GM19468 (cell line): ENCODE data around the gene PRRC2A.

Experiments
- ATAC-seq: cut with Tn5 transposase; IDR thresholded peaks from one replicate; pipeline ENCODE4 v1.9.1; 2021; ENCODE audit warnings: mild to moderate bottlenecking, moderate library complexity, moderate number of reproducible peaks; ENCODE audit not compliant: unreplicated experiment; ENCODE audit errors: extremely low read depth

PRRC2A gene

GRCh38 chr6:31663961-31664789, 43.7 kb downstream of the PRRC2A start:
- ATAC-seq: no peak

- no peak for ATAC-seq
Observed at GRCh38 chr6:31664790-31665500, 44.4 kb downstream of the PRRC2A start, which contains the start of gene GPANK1. TSS of gene GPANK1 (minus strand) at chr6:31664997. CDS start at chr6:31664478, 519 bp downstream.

DNA sequence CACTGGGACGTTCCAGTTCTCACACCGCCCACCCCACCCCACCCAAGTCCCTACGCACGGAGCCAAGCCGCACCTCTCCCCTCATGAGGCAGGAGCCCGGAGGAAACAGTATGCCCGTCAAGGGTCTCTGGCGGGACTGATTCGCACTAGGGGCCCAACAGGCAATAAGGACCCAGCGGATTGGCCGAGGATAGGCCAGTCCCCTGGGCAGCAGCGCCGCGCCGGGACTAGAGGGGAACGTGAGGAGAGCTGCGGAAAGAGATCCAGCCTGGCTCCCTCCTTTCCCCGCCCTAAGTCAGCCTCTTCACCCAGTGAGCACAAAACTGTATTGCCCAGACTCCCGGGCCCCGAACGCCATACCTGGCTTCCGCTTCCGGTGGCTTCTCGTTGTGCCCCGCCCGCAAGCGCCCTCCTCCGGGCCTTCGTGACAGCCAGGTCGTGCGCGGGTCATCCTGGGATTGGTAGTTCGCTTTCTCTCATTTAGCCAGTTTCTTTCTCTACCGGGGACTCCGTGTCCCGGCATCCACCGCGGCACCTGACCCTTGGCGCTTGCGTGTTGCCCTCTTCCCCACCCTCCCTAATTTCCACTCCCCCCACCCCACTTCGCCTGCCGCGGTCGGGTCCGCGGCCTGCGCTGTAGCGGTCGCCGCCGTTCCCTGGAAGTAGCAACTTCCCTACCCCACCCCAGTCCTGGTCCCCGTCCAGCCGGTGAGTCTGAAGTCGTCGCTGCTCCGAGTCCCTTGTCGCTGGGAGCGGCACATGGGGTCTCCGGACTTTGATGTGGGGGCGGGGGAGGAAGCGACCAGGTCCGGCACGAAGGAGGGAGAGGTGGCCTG, 45.2 kb downstream of the PRRC2A start, which contains the start of gene CSNK2B:
Gene CSNK2B (plus strand): TSS at position 580 of the 836 bp plus-strand sequence. CDS start 752 bp downstream, outside the sequence.
- ATAC-seq: peak; percentile 78

DNA sequence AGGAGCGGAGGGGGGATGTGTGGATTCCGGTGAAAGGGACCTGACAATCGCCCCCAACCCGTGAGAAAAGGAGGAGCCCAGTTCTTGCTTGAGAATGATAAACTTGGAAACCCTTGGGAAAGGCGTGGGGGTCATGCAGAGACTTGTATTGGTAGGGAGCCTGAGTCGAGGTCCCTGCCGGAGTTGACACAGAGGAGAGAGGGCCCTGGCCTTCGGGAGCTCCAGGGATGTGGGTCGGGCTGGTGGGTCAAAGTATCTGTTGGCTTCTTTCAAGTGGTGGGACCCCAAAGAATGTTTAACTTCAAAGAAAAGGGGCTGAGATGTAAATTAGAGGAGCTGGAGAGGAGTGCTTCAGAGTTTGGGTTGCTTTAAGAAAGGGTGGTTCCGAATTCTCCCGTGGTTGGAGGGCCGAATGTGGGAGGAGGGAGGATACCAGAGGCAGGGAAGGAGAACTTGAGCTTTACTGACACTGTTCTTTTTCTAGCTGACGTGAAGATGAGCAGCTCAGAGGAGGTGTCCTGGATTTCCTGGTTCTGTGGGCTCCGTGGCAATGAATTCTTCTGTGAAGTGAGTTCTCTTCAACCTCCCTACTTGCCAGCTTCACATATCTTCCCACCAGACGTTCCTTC, 45.9 kb downstream of the PRRC2A start:
- ATAC-seq: no peak

GRCh38 chr6:31669676-31670075, 49.2 kb downstream of the PRRC2A start, which contains the start of gene LY6G5B:
TSS of gene LY6G5B (plus strand) at chr6:31669976. CDS start at chr6:31670951, 975 bp downstream.
- no peak for ATAC-seq

DNA sequence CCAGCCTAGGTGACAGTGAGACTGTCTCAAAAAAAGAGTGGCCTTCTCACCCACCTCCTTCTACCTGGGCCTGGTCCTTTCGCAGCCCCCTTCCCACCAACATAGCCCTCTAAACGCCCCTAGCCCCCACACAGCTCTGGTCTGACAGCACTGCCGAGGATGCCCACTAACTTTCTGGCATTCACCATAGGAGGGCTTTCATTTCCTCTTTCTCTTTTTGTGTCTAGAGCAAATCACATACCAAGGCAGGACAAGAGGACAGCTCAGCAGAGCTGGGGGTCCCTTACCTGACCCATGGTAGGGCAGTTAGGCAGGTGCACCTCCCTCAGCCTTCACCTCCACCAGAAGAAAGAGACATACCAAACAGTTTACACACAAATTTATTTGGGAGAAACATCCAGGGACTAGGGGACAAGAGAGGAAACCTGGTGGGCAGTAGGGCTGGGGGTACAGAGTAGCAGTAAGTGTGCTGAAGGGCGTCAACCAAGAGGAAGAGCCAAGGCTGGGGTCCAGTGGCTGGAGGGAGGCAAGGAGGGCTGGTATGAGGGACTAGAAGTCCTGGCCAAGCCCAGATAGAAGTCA, 55.9 kb downstream of the PRRC2A start:
- ATAC-seq: no peak

DNA sequence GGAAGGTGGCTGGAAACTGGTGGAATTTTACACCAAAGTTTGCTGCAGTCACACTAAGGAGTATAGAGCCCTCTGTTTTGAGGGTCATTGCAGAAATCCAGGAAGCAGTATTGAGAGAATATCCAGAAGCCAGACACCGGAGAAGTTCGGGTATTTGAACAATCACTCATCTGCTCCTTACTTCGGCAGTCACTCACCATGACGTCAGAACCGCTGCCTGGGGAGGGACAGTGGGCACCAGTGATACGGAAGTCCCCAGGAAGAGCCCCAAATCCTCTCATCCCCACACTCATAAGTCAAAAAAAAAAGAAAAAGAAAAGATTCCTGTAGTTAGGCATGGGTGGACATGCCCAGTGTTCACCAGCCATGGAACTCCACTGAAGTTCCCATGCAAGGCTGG, 56.4 kb downstream of the PRRC2A start:
- no peak for ATAC-seq

GRCh38 chr6:31677955-31678354, 57.4 kb downstream of the PRRC2A start:
- ATAC-seq: no peak

DNA sequence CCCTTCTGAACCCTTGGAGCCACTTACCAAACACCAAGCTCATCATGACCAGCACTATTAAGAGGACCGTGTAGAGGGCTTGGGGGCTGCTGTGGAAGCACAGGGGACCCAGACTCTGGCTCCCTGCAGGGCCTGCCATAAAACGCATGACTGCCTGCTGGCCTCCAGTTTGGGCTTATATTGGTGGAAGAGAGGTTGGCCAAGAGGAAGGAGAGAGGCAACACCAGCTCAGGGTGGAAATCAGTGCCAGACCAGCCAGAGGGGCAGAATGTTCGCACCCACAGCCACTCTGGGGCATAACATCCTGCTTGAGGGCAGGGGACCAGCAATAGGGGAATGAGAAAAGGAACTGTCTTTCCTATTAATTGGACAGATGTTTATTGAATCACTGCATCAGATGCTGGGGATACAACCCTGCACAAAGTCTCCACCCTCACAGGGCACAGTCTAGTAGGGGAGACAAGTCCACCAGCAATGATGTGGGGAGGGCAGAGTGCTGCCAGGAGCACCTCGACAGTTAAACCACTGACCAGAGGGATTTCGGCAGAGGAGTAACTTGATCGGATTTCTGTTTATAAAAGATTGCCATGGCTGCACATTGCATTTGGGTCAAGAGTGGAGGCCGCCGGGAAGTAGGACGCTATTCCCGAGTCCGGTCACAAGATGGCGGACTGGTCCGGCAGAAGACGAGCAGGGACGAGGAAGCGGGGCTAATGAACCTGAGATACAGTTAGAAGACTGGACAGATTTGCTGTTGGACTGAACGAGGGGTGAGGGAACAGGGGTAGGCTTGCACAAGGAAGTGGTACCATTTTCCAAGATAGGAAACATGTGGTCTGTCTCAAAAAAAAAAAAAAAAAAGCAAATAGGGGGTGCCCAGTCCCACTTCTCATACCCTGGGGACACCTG, 60.0 kb downstream of the PRRC2A start, which contains the start of gene LY6G5C:
Gene LY6G5C (minus strand): TSS at position 842 of the 909 bp plus-strand sequence. CDS start 694 bp downstream, at position 148.
- no peak for ATAC-seq

DNA sequence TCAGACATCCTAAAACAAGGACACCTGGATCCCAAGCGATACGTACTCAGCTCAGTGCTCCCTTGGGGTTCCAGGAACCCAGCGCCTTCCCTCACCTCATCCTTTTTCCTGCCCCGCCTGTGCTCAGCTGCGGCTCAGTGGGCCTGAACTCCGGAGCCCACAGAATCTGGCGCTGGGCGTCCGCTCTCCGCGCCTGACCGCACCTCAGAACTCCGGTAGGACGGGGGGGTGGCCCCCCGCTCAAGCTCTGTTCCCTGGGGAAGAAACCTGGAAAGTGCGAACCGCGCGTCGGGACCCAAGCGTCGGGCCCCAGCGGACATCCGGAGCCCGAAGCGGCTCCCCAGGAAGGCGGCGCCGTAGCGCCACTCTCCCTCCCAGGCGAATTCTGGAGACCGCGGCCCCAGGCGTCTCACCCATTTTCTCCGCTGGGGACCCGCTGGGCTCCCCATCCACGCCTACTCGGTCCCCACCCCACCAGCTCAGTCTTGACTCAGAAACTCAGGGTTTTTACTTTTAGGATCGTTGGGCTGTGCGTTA, 60.7 kb downstream of the PRRC2A start:
- no peak for ATAC-seq

- ATAC-seq: no peak
Observed at GRCh38 chr6:31683591-31683990, 63.1 kb downstream of the PRRC2A start.

DNA sequence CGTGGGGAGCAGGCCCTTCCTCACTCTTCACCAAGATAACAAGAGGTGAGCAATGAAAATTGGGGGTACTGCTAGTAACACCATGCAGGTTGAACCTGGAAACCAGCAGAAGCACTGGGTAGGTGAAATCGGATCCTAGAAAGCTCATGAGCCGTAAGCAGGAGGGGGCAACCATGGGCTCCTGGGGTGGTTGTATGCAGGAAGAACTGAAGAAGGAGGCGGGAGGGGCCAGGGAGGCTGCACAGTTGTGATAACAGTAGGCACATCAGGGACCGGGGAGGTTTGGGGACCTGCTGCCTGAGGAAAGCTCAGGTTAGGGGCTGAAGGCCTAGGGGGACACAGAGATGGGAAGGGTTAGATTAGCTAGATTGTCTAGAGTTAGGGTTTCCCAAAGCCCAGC, 66.0 kb downstream of the PRRC2A start:
- no peak for ATAC-seq

DNA sequence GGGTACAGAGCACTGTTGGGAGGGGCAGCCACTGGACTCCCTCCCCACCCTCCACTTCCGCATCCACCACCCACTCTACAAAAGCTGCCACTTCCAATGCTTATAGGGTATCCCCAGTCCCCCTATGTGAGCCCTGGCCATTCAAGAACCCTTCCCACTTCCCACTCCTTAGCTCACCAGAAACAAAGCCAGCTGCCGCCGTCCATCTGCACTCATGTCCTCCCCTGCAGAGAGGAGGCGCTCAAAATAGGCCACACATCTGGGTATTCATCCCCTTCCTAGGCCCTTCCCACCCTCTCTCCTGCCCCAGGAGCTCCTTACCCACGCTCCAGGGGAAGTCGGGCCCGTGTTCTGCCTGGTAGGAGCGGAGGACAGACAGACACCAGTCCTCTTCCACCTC, 66.8 kb downstream of the PRRC2A start:
- ATAC-seq: no peak
